H1 (cell line): Measurements from ENCODE around the gene XPNPEP2. TPM values are rescaled to one million over a fixed set of nuclear protein-coding genes. Genes with fewer than 3 reads are reported as not detected.

ENCODE experiments used
- CTCF ChIA-PET: fragments of 300-600 bp; sonication (Branson Sonifier 250); formaldehyde crosslinking; loops from one replicate; lab custom pipeline; 2021; ENCODE audit not compliant: partially characterized antibody; lab: Charles Lee
- POLR2A ChIA-PET: fragments of 300-600 bp; sonication (Branson Sonifier 250); formaldehyde crosslinking; loops from one replicate; lab custom pipeline; 2021; ENCODE audit warnings: inconsistent platforms; ENCODE audit not compliant: partially characterized antibody; lab: Charles Lee
- DNase-seq, 2 experiments: peaks; one replicate each; pipeline versions ENCODE4 v3.0.0 to v3.0.0-alpha.2; 2010 to 2022; ENCODE audit warnings: low spot score in 2 of 2, low read depth in 1 of 2, mixed read lengths in 1 of 2
- FAIRE-seq: peaks from 2 replicates; lab custom pipeline; 2011; peaks lifted over from hg19 to GRCh38; lab: Jason Lieb, UNC
- H2AFZ ChIP-seq: 2 replicates; pipeline ENCODE4 v1.8.1; 2012; ENCODE audit warnings: low read length, inconsistent platforms
- H2AK5ac ChIP-seq: 2 replicates; pipeline ENCODE4 v1.6.1; 2013; ENCODE audit warnings: low read depth, low read length
- H2BK120ac ChIP-seq: replicated peaks from 2 replicates; pipeline ENCODE3; 2013; ENCODE audit warnings: low read depth, low read length, inconsistent platforms
- H2BK12ac ChIP-seq: 2 replicates; pipeline ENCODE4 v1.6.1; 2013; ENCODE audit warnings: low read depth, low read length
- H2BK15ac ChIP-seq: 2 replicates; pipeline ENCODE4 v1.6.1; 2013; ENCODE audit warnings: low read length
- H2BK20ac ChIP-seq: 2 replicates; pipeline ENCODE4 v1.6.1; 2013; ENCODE audit warnings: low read length
- H2BK5ac ChIP-seq: 2 replicates; pipeline ENCODE4 v1.6.1; 2013; ENCODE audit warnings: low read depth, low read length
- H3K14ac ChIP-seq: 2 replicates; pipeline ENCODE4 v1.6.1; 2013; ENCODE audit warnings: inconsistent platforms; ENCODE audit not compliant: insufficient read length
- H3K18ac ChIP-seq: 2 replicates; pipeline ENCODE4 v1.6.1; 2013; ENCODE audit warnings: low read length; ENCODE audit errors: extremely low read depth
- H3K23ac ChIP-seq: 2 replicates; pipeline ENCODE4 v1.6.1; 2013; ENCODE audit warnings: inconsistent platforms; ENCODE audit not compliant: insufficient read length
- H3K23me2 ChIP-seq: 2 replicates; pipeline ENCODE4 v1.6.1; 2013; ENCODE audit warnings: low read depth, low read length
- H3K27ac ChIP-seq: 2 replicates; pipeline ENCODE4 v1.6.1; 2011; ENCODE audit warnings: low read depth, low read length, inconsistent platforms
- H3K27me3 ChIP-seq, 4 experiments: replicated peaks in 1 of 4; 1 replicate in 1 of 4; 2 replicates in 3 of 4; pipeline versions ENCODE4 v1.6.1 to v1.8.1; 2011 to 2013; ENCODE audit warnings: low read length in 3 of 4, mild to moderate bottlenecking in 3 of 4, inconsistent platforms in 2 of 4, mixed read lengths in 2 of 4, moderate library complexity in 1 of 4; ENCODE audit not compliant: control insufficient read depth in 3 of 4, insufficient read depth in 3 of 4; ENCODE audit errors: extremely low read depth in 1 of 4
- H3K36me3 ChIP-seq, 4 experiments: 2 replicates each; pipeline versions ENCODE4 v1.6.1 to v1.8.1; 2011 to 2013; ENCODE audit warnings: mild to moderate bottlenecking in 4 of 4, low read length in 3 of 4, moderate library complexity in 2 of 4, control low read depth in 1 of 4, inconsistent platforms in 1 of 4; ENCODE audit not compliant: insufficient read depth in 4 of 4, control insufficient read depth in 2 of 4
- H3K4ac ChIP-seq: replicated peaks from 2 replicates; pipeline ENCODE3; 2013; ENCODE audit warnings: low read length, low read depth, mixed read lengths, inconsistent platforms; ENCODE audit not compliant: insufficient read length
- H3K4me1 ChIP-seq, 4 experiments: replicated peaks in 1 of 4; 1 replicate in 1 of 4; 2 replicates in 3 of 4; pipeline versions ENCODE4 v1.6.1 to v1.8.1; 2011 to 2013; ENCODE audit warnings: low read length in 3 of 4, inconsistent platforms in 2 of 4, mixed read lengths in 1 of 4; ENCODE audit not compliant: insufficient read depth in 4 of 4, control insufficient read depth in 3 of 4
- H3K4me2 ChIP-seq, 2 experiments: 2 replicates each; pipeline versions ENCODE4 v1.6.1 to v1.8.1; 2011 to 2013; ENCODE audit warnings: low read depth in 2 of 2, low read length in 2 of 2, control low read depth in 1 of 2, inconsistent platforms in 1 of 2, mild to moderate bottlenecking in 1 of 2; ENCODE audit not compliant: insufficient read depth in 1 of 2
- H3K4me3 ChIP-seq, 4 experiments: fragments of 200-600, 300-600 bp in 1 of 4; sonication (generic), shearing (Covaris generic), sonication (Bioruptor Twin) in 1 of 4; 2 replicates each; pipeline versions ENCODE4 v1.5.1 to v1.8.1; 2011 to 2016; ENCODE audit warnings: low read length in 4 of 4, low read depth in 3 of 4, control low read depth in 2 of 4, inconsistent platforms in 2 of 4, mild to moderate bottlenecking in 2 of 4, mixed read lengths in 1 of 4, moderate library complexity in 1 of 4; ENCODE audit not compliant: insufficient read depth in 2 of 4; ENCODE audit errors: extremely low read depth in 1 of 4
- H3K56ac ChIP-seq: replicated peaks from 2 replicates; pipeline ENCODE3; 2013; ENCODE audit warnings: low read depth, mild to moderate bottlenecking, mixed read lengths, low read length, inconsistent platforms; ENCODE audit not compliant: insufficient read length
- H3K79me1 ChIP-seq: 2 replicates; pipeline ENCODE4 v1.6.1; 2013; ENCODE audit warnings: low read depth, low read length, control low read depth
- H3K79me2 ChIP-seq, 2 experiments: 2 replicates each; pipeline versions ENCODE4 v1.6.1 to v1.8.1; 2012 to 2013; ENCODE audit warnings: low read length in 2 of 2, mild to moderate bottlenecking in 2 of 2, inconsistent platforms in 1 of 2; ENCODE audit not compliant: insufficient read depth in 2 of 2, control insufficient read depth in 1 of 2
- H3K9ac ChIP-seq, 4 experiments: replicated peaks in 1 of 4; 1 replicate in 1 of 4; 2 replicates in 3 of 4; pipeline versions ENCODE4 v1.6.1 to v1.8.1; 2011 to 2013; ENCODE audit warnings: low read depth in 3 of 4, low read length in 3 of 4, control low read depth in 2 of 4, mild to moderate bottlenecking in 2 of 4, moderate library complexity in 2 of 4, inconsistent platforms in 1 of 4; ENCODE audit errors: extremely low read depth in 1 of 4
- H3K9me3 ChIP-seq, 2 experiments: 2 replicates each; pipeline versions ENCODE4 v1.6.1 to v1.8.1; 2012 to 2013; ENCODE audit warnings: mild to moderate bottlenecking in 2 of 2, moderate library complexity in 2 of 2, control low read depth in 1 of 2, inconsistent platforms in 1 of 2, low read depth in 1 of 2, low read length in 1 of 2, mixed read lengths in 1 of 2; ENCODE audit not compliant: insufficient read depth in 2 of 2
- H4K20me1 ChIP-seq, 2 experiments: replicated peaks in 1 of 2; 2 replicates each; pipeline versions ENCODE3 to v1.8.1; 2011 to 2013; ENCODE audit warnings: inconsistent platforms in 2 of 2, low read length in 2 of 2, mild to moderate bottlenecking in 1 of 2; ENCODE audit not compliant: insufficient read depth in 2 of 2, control insufficient read depth in 1 of 2
- H4K5ac ChIP-seq: 2 replicates; pipeline ENCODE4 v1.6.1; 2013; ENCODE audit warnings: low read length, low read depth, mixed read lengths, inconsistent platforms; ENCODE audit not compliant: insufficient read length
- H4K8ac ChIP-seq: 2 replicates; pipeline ENCODE4 v1.8.0; 2013; ENCODE audit warnings: mild to moderate bottlenecking, moderate library complexity, low read length, inconsistent platforms; ENCODE audit not compliant: insufficient read depth; ENCODE audit errors: extremely low read depth
- H4K91ac ChIP-seq: replicated peaks from 2 replicates; pipeline ENCODE3; 2013; ENCODE audit warnings: low read length, mixed read lengths, inconsistent platforms; ENCODE audit not compliant: insufficient read length
- ATF3 ChIP-seq: IDR thresholded peaks from 2 replicates; pipeline ENCODE4 v1.6.1; 2011; ENCODE audit warnings: low read depth, mild to moderate bottlenecking, low read length; ENCODE audit not compliant: insufficient read depth
- BRCA1 ChIP-seq: IDR thresholded peaks from 2 replicates; pipeline ENCODE4 v1.6.1; 2012; ENCODE audit warnings: low read depth, low read length, improper control_type of control experiment
- GTF2F1 ChIP-seq: IDR thresholded peaks from 2 replicates; pipeline ENCODE4 v1.6.1; 2012; ENCODE audit warnings: low read depth, low read length, improper control_type of control experiment, borderline replicate concordance
- NANOG ChIP-seq: IDR thresholded peaks from 2 replicates; pipeline ENCODE4 v1.6.1; 2011; ENCODE audit warnings: low read length, low read depth, mild to moderate bottlenecking, inconsistent platforms; ENCODE audit not compliant: insufficient read depth, poor library complexity, severe bottlenecking
- NRF1 ChIP-seq: IDR thresholded peaks from 2 replicates; pipeline ENCODE4 v1.6.1; 2011; ENCODE audit warnings: mild to moderate bottlenecking, low read depth, low read length, improper control_type of control experiment
- RBBP5 ChIP-seq: IDR thresholded peaks from 2 replicates; pipeline ENCODE4 v1.7.1; 2012; ENCODE audit warnings: low read depth, mild to moderate bottlenecking, inconsistent platforms, low read length, moderate library complexity, borderline replicate concordance
- SIRT6 ChIP-seq: IDR thresholded peaks from one replicate; pipeline ENCODE4 v1.7.1; 2012; ENCODE audit warnings: low read length, inconsistent platforms
- TAF7 ChIP-seq: optimal IDR thresholded peaks from 2 replicates; pipeline ENCODE3; 2011; ENCODE audit warnings: low read depth, mild to moderate bottlenecking, inconsistent platforms, low read length, moderate library complexity, borderline replicate concordance
- TCF12 ChIP-seq: IDR thresholded peaks from 2 replicates; pipeline ENCODE4 v1.6.1; 2011; ENCODE audit warnings: low read depth, mild to moderate bottlenecking, low read length
- TEAD4 ChIP-seq: IDR thresholded peaks from 2 replicates; pipeline ENCODE4 v1.6.1; 2012; ENCODE audit warnings: low read depth, low read length, inconsistent platforms, mixed read lengths
- YY1 ChIP-seq: IDR thresholded peaks from 2 replicates; pipeline ENCODE4 v1.6.1; 2011; ENCODE audit warnings: low read depth, mild to moderate bottlenecking, low read length
- ZNF274 ChIP-seq: IDR thresholded peaks from 2 replicates; pipeline ENCODE4 v1.7.0; 2012; ENCODE audit warnings: low read length, borderline replicate concordance; ENCODE audit errors: extremely low read depth
- WGBS, 2 experiments: shearing (Covaris generic) in 1 of 2; methylation state at CpG; one replicate each; pipeline versions ENCODE4 v1.1.6 to v1.1.7; 2013 to 2015; ENCODE audit warnings: low lambda C conversion rate in 2 of 2, mixed read lengths in 2 of 2, inconsistent platforms in 1 of 2, low coverage in 1 of 2, missing lambda C conversion rate in 1 of 2; ENCODE audit not compliant: insufficient replicate concordance in 2 of 2, insufficient coverage in 1 of 2, insufficient read length in 1 of 2; ENCODE audit errors: extremely low coverage in 1 of 2, missing lambda C conversion rate in 1 of 2; 5-methylcytosine and 5-hydroxymethylcytosine counted together
- polyA plus RNA-seq, 7 experiments: library from polyadenylated mRNA; depleted of rRNA in 3 of 7; stranded (reverse) in 5 of 7; unstranded in 2 of 7; fragments of >200 nt in 5 of 7; fragments of 200-250 nt in 2 of 7; gene quantifications; 1 replicate in 5 of 7; 2 replicates in 1 of 7; 4 replicates in 1 of 7; pipeline versions ENCODE4 v1.2.1 to v1.2.3, GENCODE V29; 2011 to 2013; ENCODE audit warnings: missing spikeins in 2 of 7, mixed read lengths in 2 of 7
- total RNA-seq: library from RNA; stranded (reverse); fragmentation: NEBNext Ultra II Directional; extraction: Animal tissue kit (Norgen Biotek cat#: 25700); gene quantifications from 2 replicates; pipeline ENCODE4 v1.2.1, GENCODE V29; 2021

XPNPEP2 gene
- total and polyA plus RNA-seq, 2 of the 8 experiments (the other 6 are each of a cell fraction or from before 2014, with no cell fraction given), result 0.27 TPM; not detected in 1

- H3K79me2 ChIP-seq, result no peaks in the 10 kb centered on the region
- no peak overlapping the region for H4K91ac ChIP-seq
- FAIRE-seq, result no peak
- DNase-seq, result no peak
- no peak overlapping the region for H3K9ac ChIP-seq
- H4K20me1 ChIP-seq, result no peaks in the 10 kb centered on the region
- CTCF ChIA-PET, result interaction anchor here (1.0 to 1.2 kb wide), 2 partner anchors 10 to 13 kb away, joined by 3 to 4 read pairs; no protein-coding TSS in a partner anchor
- H3K27me3 ChIP-seq, result no peaks in the 10 kb centered on the region
- no peak overlapping the region for H2AFZ ChIP-seq
- no peak overlapping the region for H4K5ac ChIP-seq
- no peaks in the 10 kb centered on the region for H3K9me3 ChIP-seq
- no peak overlapping the region for H2BK5ac ChIP-seq
- H3K79me1 ChIP-seq, result no peaks in the 10 kb centered on the region
- H3K56ac ChIP-seq, result no peak overlapping the region
- POLR2A ChIA-PET, result no interaction called here
- H2BK12ac ChIP-seq, result no peak overlapping the region
- no peaks in the 10 kb centered on the region for H3K4me1 ChIP-seq
- H3K14ac ChIP-seq, result no peak overlapping the region
- TF ChIP-seq TEAD4, result no peak
- no peak for TF ChIP-seq TAF7
- no peak for TF ChIP-seq ATF3
- no peak for TF ChIP-seq NANOG
- no peak for TF ChIP-seq NRF1
- no peak for TF ChIP-seq SIRT6
- no peak for TF ChIP-seq RBBP5
- TF ChIP-seq GTF2F1, result no peak
- TF ChIP-seq ZNF274, result no peak
- no peak for TF ChIP-seq BRCA1
- no peak for TF ChIP-seq YY1
- no peak for TF ChIP-seq TCF12
- 92% methylated on average over 4 of the region's 4 CpGs; no CpG with 5 or more reads in 1 of the 2 experiments for WGBS, 2 experiments
- no peak overlapping the region for H3K27ac ChIP-seq
- H4K8ac ChIP-seq, result no peak overlapping the region
- H3K18ac ChIP-seq, result no peak overlapping the region
- no peak overlapping the region for H3K4me3 ChIP-seq
- no peak overlapping the region for H2AK5ac ChIP-seq
- H3K23me2 ChIP-seq, result no peaks in the 10 kb centered on the region
- H3K23ac ChIP-seq, result no peak overlapping the region
- H3K4ac ChIP-seq, result no peak overlapping the region
- no peak overlapping the region for H2BK120ac ChIP-seq
- no peak overlapping the region for H3K4me2 ChIP-seq
- no peak overlapping the region for H2BK20ac ChIP-seq
- H2BK15ac ChIP-seq, result no peak overlapping the region
- peaks cover 0 to 4% (median 2%) of the 10 kb centered on the region in 4 experiments; a peak in 3 of 8 replicates for H3K36me3 ChIP-seq
These were observed 61.4 kb downstream of the XPNPEP2 start for GRCh38 chrX:129800186-129800585.
